Gastrocnemius medialis (tissue), 4 donors: ENCODE results near the gene HPN. TPM values are rescaled to one million over a fixed set of nuclear protein-coding genes. Genes with fewer than 3 reads are reported as not detected.

Experiments
- ATAC-seq, 2 donors: fragments of 150-250 bp; one replicate each; pipeline ENCODE4 v1.9.1; 2016
- DNase-seq, 2 donors: peaks; one replicate each; pipeline ENCODE4 v3.0.0-alpha.2; 2019
- H3K27ac ChIP-seq, 4 donors: fragments of 200-600 bp; sonication (generic); 1 replicate in 1 of 4; 2 replicates in 3 of 4; pipeline ENCODE4 v1.5.1; 2016 to 2018; ENCODE audit warnings: mild to moderate bottlenecking in 2 of 4, moderate library complexity in 1 of 4
- H3K27me3 ChIP-seq, 3 donors: fragments of 200-600 bp; sonication (generic) in 2 of 3; 1 replicate in 1 of 3; 2 replicates in 2 of 3; pipeline versions ENCODE4 v1.5.1 to v1.6.0; 2016 to 2019; ENCODE audit warnings: mild to moderate bottlenecking in 1 of 3, moderate library complexity in 1 of 3
- H3K36me3 ChIP-seq, 2 donors: fragments of 200-600 bp; sonication (generic) in 1 of 2; one replicate each; pipeline ENCODE4 v1.5.1; 2017 to 2018
- H3K4me1 ChIP-seq, 2 donors: fragments of 200-600 bp; sonication (generic) in 1 of 2; one replicate each; pipeline ENCODE4 v1.5.1; 2016 to 2017; ENCODE audit warnings: mild to moderate bottlenecking in 2 of 2
- H3K4me3 ChIP-seq, 4 donors: fragments of 200-600 bp; sonication (generic) in 3 of 4; 1 replicate in 1 of 4; 2 replicates in 3 of 4; pipeline ENCODE4 v1.5.1; 2016 to 2019; ENCODE audit warnings: mild to moderate bottlenecking in 2 of 4
- H3K9me3 ChIP-seq, 3 donors: fragments of 200-600 bp; sonication (generic) in 2 of 3; 1 replicate in 1 of 3; 2 replicates in 2 of 3; pipeline ENCODE4 v1.5.1; 2016 to 2019
- CTCF ChIP-seq, 5 experiments: fragments of 450-650 bp in 3 of 5; fragments of 200-600 bp in 2 of 5; sonication (generic) in 2 of 5; IDR thresholded peaks in 4 of 5; conservative IDR thresholded peaks in 1 of 5; 1 replicate in 4 of 5; 2 replicates in 1 of 5; pipeline ENCODE4 v1.5.1; 2016 to 2019; ENCODE audit warnings: antibody characterized with exemption in 5 of 5, mild to moderate bottlenecking in 3 of 5, moderate library complexity in 3 of 5
- POLR2A ChIP-seq, 2 donors: fragments of 450-650 bp; IDR thresholded peaks; one replicate each; pipeline ENCODE4 v1.6.1; 2017; ENCODE audit warnings: antibody characterized with exemption in 2 of 2, mild to moderate bottlenecking in 2 of 2, moderate library complexity in 2 of 2
- in situ Hi-C, 4 donors: fragments of 200-750 bp; cut with MboI; loops; one replicate each; pipeline versions ENCODE4 v1.15.0 to v1.8.0; 2017; ENCODE audit warnings: low sequenced_read_pairs in 4 of 4
- intact Hi-C: fragments of 100-400 bp; cut with DNase I; formaldehyde crosslinking; loops from one replicate; pipeline ENCODE4 v1.15.1; 2023; ENCODE audit warnings: low total_unique reads
- total RNA-seq, 4 donors: library from RNA; depleted of rRNA; stranded (reverse); fragments of >200 nt; gene quantifications; one replicate each; pipeline versions ENCODE4 v1.1.0 to v1.2.3, GENCODE V29; 2016

The HPN gene
- total RNA-seq, 4 donors from 2014 or later = 9.1 to 24.0 (median 17.1) TPM

- intact Hi-C loops = no loop called here
- no peaks in the 10 kb centered on the region for H3K36me3 ChIP-seq
- H3K4me3 ChIP-seq = no peak overlapping the region
- H3K4me1 ChIP-seq = peaks cover 9 to 15% of the 10 kb centered on the region in 2 donors
- no peak for ATAC-seq
- no peaks in the 10 kb centered on the region for H3K9me3 ChIP-seq
- no peak overlapping the region for H3K27ac ChIP-seq
- in situ Hi-C loops = loop anchor here in 2 of 4 donors (10.0 kb wide), 1 partner anchor 112 kb away; no protein-coding TSS in a partner anchor
- H3K27me3 ChIP-seq = no peaks in the 10 kb centered on the region
- TF ChIP-seq CTCF (IDR thresholded peaks at IDR 0.05 in 4 of 5, conservative IDR thresholded peaks at IDR 0.05 in 1 of 5) (no peak), POLR2A (IDR thresholded peaks at IDR 0.05) (no peak)
- no peak for DNase-seq
Observed at GRCh38 chr19:35086455-35086854, 44.9 kb downstream of the HPN start.

- intact Hi-C loops (no loop called here), in situ Hi-C loops (loop anchor here in 2 of 4 donors (10.0 kb wide), 1 partner anchor 113 kb away; no protein-coding TSS in a partner anchor)
- no peak for TF ChIP-seq POLR2A (IDR thresholded peaks at IDR 0.05)
- TF ChIP-seq CTCF (IDR thresholded peaks at IDR 0.05 in 4 of 5, conservative IDR thresholded peaks at IDR 0.05 in 1 of 5) = no peak
- DNase-seq (no peak), ATAC-seq (no peak)
- H3K27ac ChIP-seq = no peak overlapping the region
- H3K4me1 ChIP-seq = peaks cover 9 to 15% of the 10 kb centered on the region in 2 donors
- H3K27me3 ChIP-seq = no peaks in the 10 kb centered on the region
- no peaks in the 10 kb centered on the region for H3K9me3 ChIP-seq
- H3K4me3 ChIP-seq = no peak overlapping the region
- H3K36me3 ChIP-seq = no peaks in the 10 kb centered on the region
Observed at GRCh38 chr19:35087393-35087792, 45.9 kb downstream of the HPN start.

DNA sequence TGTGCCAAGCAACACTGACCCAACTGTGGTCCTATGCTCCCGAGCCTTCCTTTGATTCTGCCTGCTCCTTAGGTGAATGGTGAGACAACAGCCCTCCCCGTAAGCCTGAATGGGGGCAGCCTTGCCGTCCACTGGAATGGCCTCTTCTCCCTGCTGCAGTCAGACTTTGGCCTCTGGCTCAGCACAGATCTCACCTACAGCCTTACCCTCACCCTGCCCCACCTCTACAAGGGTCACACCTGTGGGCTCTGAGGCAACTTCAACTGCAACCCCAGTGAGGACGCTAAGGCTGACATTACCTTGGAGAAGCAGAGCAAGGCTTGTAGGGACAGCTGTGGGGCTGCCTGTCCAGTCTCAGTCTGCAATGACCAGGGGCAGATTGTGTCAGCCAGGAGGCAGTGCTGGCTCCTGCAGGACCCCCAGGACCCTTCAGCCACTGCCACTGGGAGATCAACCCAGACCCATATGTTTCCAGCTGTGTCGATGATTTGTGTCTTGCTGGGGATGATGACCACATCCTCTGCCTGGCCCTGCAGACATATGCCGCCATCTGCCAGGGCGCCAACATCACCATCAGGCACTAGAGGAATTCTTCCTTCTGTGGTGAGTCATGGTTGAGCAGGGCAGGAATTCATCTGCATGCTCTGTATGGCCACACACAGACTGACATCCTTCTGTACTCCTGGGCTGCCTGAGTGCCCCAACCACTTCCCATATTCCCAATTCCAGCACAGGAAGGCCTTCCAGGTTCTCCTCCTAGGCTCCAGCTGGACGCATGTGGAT is 46.8 kb downstream of the HPN start:
- H3K4me3 ChIP-seq = no peak overlapping the region
- DNase-seq = no peak
- H3K27ac ChIP-seq = no peak overlapping the region
- H3K9me3 ChIP-seq = no peaks in the 10 kb centered on the region
- TF ChIP-seq POLR2A (IDR thresholded peaks at IDR 0.05) = no peak
- no peak for TF ChIP-seq CTCF (IDR thresholded peaks at IDR 0.05 in 4 of 5, conservative IDR thresholded peaks at IDR 0.05 in 1 of 5)
- no peak for ATAC-seq
- no peaks in the 10 kb centered on the region for H3K36me3 ChIP-seq
- H3K4me1 ChIP-seq = peaks cover 9 to 15% of the 10 kb centered on the region in 2 donors
- no peaks in the 10 kb centered on the region for H3K27me3 ChIP-seq
- in situ Hi-C loops (loop anchor here in 2 of 4 donors (10.0 kb wide), 1 partner anchor 114 kb away; no protein-coding TSS in a partner anchor), intact Hi-C loops (no loop called here)

DNA sequence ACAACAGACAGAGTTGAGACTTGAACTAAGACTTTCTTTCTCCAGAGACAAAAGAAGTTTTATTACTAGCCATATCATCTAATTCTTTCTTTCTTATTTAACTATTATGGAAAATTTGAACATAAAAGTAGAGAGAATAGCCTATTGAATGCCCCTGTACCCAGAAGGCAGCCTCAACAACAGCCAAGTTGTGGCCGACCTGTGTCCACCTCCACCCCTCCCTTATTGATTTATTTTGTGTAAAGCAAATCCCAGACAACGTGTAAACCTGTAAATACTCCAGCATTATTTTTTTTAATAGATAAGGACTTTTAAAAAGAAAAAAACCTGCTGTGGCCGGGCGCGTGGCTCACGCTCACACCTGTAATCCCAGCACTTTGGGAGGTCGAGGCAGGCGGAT is 48.0 kb downstream of the HPN start:
- H3K27ac ChIP-seq = no peak overlapping the region
- TF ChIP-seq POLR2A (IDR thresholded peaks at IDR 0.05) = no peak
- no peak for TF ChIP-seq CTCF (IDR thresholded peaks at IDR 0.05 in 4 of 5, conservative IDR thresholded peaks at IDR 0.05 in 1 of 5)
- H3K4me1 ChIP-seq = peaks cover 9 to 15% of the 10 kb centered on the region in 2 donors
- in situ Hi-C loops (loop anchor here in 2 of 4 donors (10.0 kb wide), 1 partner anchor 115 kb away; no protein-coding TSS in a partner anchor), intact Hi-C loops (no loop called here)
- H3K9me3 ChIP-seq = no peaks in the 10 kb centered on the region
- H3K36me3 ChIP-seq = no peaks in the 10 kb centered on the region
- ATAC-seq (no peak), DNase-seq (no peak)
- no peak overlapping the region for H3K4me3 ChIP-seq
- H3K27me3 ChIP-seq = no peaks in the 10 kb centered on the region
